Stimulated activated CD4-positive, alpha-beta T cell treated with anti-CD3 and anti-CD28 coated beads, Interleukin-12 subunit alpha, Interleukin-12 subunit beta, amount 100 ng/mL, for 48 hours (primary cell): ENCODE results near the gene TUBA3C.
A peak's percentile ranks its signal among the peaks of the same experiment; 100 is the strongest.

Experiments
- DNase-seq, 3 donors: peaks; one replicate each; pipeline ENCODE4 v3.0.0-alpha.2; 2020; ENCODE audit warnings: low read depth in 2 of 3, low spot score in 1 of 3

TUBA3C gene

GRCh38 chr13:19169496-19169895 is 12.1 kb downstream of the TUBA3C start:
- no peak for DNase-seq

GRCh38 chr13:19161308-19161707 is 20.3 kb downstream of the TUBA3C start:
- DNase-seq: no peak

GRCh38 chr13:19159761-19160420 is 21.7 kb downstream of the TUBA3C start:
- no peak for DNase-seq

- no peak for DNase-seq
These were observed 22.4 kb downstream of the TUBA3C start for GRCh38 chr13:19159181-19159580.

GRCh38 chr13:19158526-19159174 is 23.0 kb downstream of the TUBA3C start:
- DNase-seq: no peak

GRCh38 chr13:19158006-19158405 is 23.6 kb downstream of the TUBA3C start:
- DNase-seq: no peak

GRCh38 chr13:19157461-19157860 is 24.2 kb downstream of the TUBA3C start:
- no peak for DNase-seq

- DNase-seq: no peak
These were observed 25.4 kb downstream of the TUBA3C start for GRCh38 chr13:19156013-19156825.

GRCh38 chr13:19155321-19155861 is 26.2 kb downstream of the TUBA3C start:
- no peak for DNase-seq

- DNase-seq: no peak
These were observed 26.8 kb downstream of the TUBA3C start for GRCh38 chr13:19154843-19155242.

- peak in 1 of 3 donors; percentile 5 for DNase-seq
These were observed 27.7 kb downstream of the TUBA3C start for GRCh38 chr13:19153782-19154450.

- DNase-seq: no peak
These were observed 29.2 kb downstream of the TUBA3C start for GRCh38 chr13:19152403-19152802.

- DNase-seq: no peak
These were observed 29.9 kb downstream of the TUBA3C start for GRCh38 chr13:19151581-19152263.

- DNase-seq: no peak
These were observed 30.9 kb downstream of the TUBA3C start for GRCh38 chr13:19150712-19151228.

- no peak for DNase-seq
These were observed 31.4 kb downstream of the TUBA3C start for GRCh38 chr13:19150226-19150625.

GRCh38 chr13:19148561-19148960 is 33.1 kb downstream of the TUBA3C start:
- no peak for DNase-seq
